Activated naive CD4-positive, alpha-beta T cell treated with anti-CD3 and anti-CD28 coated beads, Interleukin-2, amount 50 U/mL, for 72 hours (primary cell): ENCODE data around the gene CENPE. TPM values are rescaled to one million over a fixed set of nuclear protein-coding genes. Genes with fewer than 3 reads are reported as not detected.
"Not testable (repeated sequence)": the region's sequence is repeated elsewhere in the genome, so short reads cannot be mapped to it uniquely, and the experiment has no call there.

Experiments
- ATAC-seq, 2 donors: fragments of 150-1000 bp; cut with Tn5 transposase; 2 replicates each; pipeline ENCODE4 v1.10.0; 2021; ENCODE audit warnings: mild to moderate bottlenecking in 2 of 2, moderate library complexity in 2 of 2
- DNase-seq, 2 donors: peaks; one replicate each; pipeline ENCODE4 v3.0.0; 2021 to 2022; ENCODE audit warnings: low spot score in 2 of 2
- H3K27ac Mint-ChIP-seq, 2 donors: one replicate each; pipeline ENCODE4 v1.8.0; 2022; ENCODE audit warnings: mild to moderate bottlenecking in 2 of 2, mixed read lengths in 2 of 2
- H3K36me3 Mint-ChIP-seq, 2 donors: one replicate each; pipeline ENCODE4 v1.8.0; 2022; ENCODE audit warnings: mixed read lengths in 2 of 2
- H3K9me3 Mint-ChIP-seq, 2 donors: one replicate each; pipeline ENCODE4 v1.8.0; 2022; ENCODE audit warnings: mixed read lengths in 2 of 2
- total RNA-seq, 2 donors: library from RNA; stranded (reverse); gene quantifications; one replicate each; pipeline ENCODE4 v1.2.3, GENCODE V29; 2022

The CENPE gene
- total RNA-seq: 10 to 100 TPM; 49.6 to 65.4 TPM

- ATAC-seq (peak; percentile 87 to 92), DNase-seq (peak; percentile 87 to 88)
- Mint-ChIP-seq H3K27ac (peak within 1 kb of the TSS; percentile 92 to 98), H3K9me3 (peaks cover 0 to 3% of the 10 kb centered on the region in 2 donors), H3K36me3 (peaks cover 11 to 25% of the 10 kb centered on the region in 2 donors)
These were observed at the start of gene CENPE for GRCh38 chr4:103198111-103198765. Gene CENPE (minus strand): TSS chr4:103198343. CDS start chr4:103198319, 24 bp downstream.

- no peak overlapping the region for H3K27ac Mint-ChIP-seq
- ATAC-seq (no peak), DNase-seq (no peak)
- no peaks in the 10 kb centered on the region for H3K36me3 Mint-ChIP-seq
- H3K9me3 Mint-ChIP-seq: peaks cover 5% of the 10 kb centered on the region in 2 donors
These were observed 46.1 kb upstream of the CENPE start for GRCh38 chr4:103244251-103244650.

GRCh38 chr4:103230938-103231337 lies 32.8 kb upstream of the CENPE start:
- not testable (repeated sequence) for H3K9me3 Mint-ChIP-seq, ATAC-seq, H3K27ac Mint-ChIP-seq, H3K36me3 Mint-ChIP-seq, DNase-seq

GRCh38 chr4:103223556-103223955 lies 25.4 kb upstream of the CENPE start:
- DNase-seq, H3K9me3 Mint-ChIP-seq, H3K27ac Mint-ChIP-seq, ATAC-seq, H3K36me3 Mint-ChIP-seq: not testable (repeated sequence)

GRCh38 chr4:103207673-103208072 lies 9.5 kb upstream of the CENPE start:
- DNase-seq (no peak), ATAC-seq (no peak)
- H3K9me3 Mint-ChIP-seq: no peaks in the 10 kb centered on the region
- no peak overlapping the region for H3K27ac Mint-ChIP-seq
- H3K36me3 Mint-ChIP-seq: no peaks in the 10 kb centered on the region

- no peak for DNase-seq
- Mint-ChIP-seq H3K9me3 (peaks cover 0 to 3% of the 10 kb centered on the region in 2 donors), H3K27ac (no peak overlapping the region), H3K36me3 (no peaks in the 10 kb centered on the region)
- no peak for ATAC-seq
These were observed 6.0 kb upstream of the CENPE start for GRCh38 chr4:103204111-103204510.

GRCh38 chr4:103201724-103202123 lies 3.6 kb upstream of the CENPE start:
- Mint-ChIP-seq H3K36me3 (peaks cover 8 to 11% of the 10 kb centered on the region in 2 donors), H3K27ac (peak overlapping the region in 1 of 2 donors; percentile 31), H3K9me3 (peaks cover 0 to 3% of the 10 kb centered on the region in 2 donors)
- ATAC-seq (no peak), DNase-seq (no peak)

- Mint-ChIP-seq H3K36me3 (peaks cover 8 to 11% of the 10 kb centered on the region in 2 donors), H3K9me3 (peaks cover 0 to 3% of the 10 kb centered on the region in 2 donors), H3K27ac (no peak overlapping the region)
- ATAC-seq: no peak
- no peak for DNase-seq
These were observed 3.1 kb upstream of the CENPE start for GRCh38 chr4:103201253-103201652.

GRCh38 chr4:103199009-103199408 lies 866 bp upstream of the CENPE start:
- Mint-ChIP-seq H3K27ac (peak overlapping the region in 1 of 2 donors; percentile 92), H3K9me3 (peaks cover 0 to 3% of the 10 kb centered on the region in 2 donors), H3K36me3 (peaks cover 11 to 25% of the 10 kb centered on the region in 2 donors)
- no peak for DNase-seq
- ATAC-seq: no peak

- DNase-seq: no peak
- ATAC-seq: peak; percentile 69 to 73
- Mint-ChIP-seq H3K36me3 (peaks cover 11 to 25% of the 10 kb centered on the region in 2 donors), H3K27ac (peak overlapping the region; percentile 92 to 94), H3K9me3 (peaks cover 0 to 3% of the 10 kb centered on the region in 2 donors)
These were observed 405 bp downstream of the CENPE start for GRCh38 chr4:103197765-103198110.

GRCh38 chr4:103193457-103193856 lies 4.7 kb downstream of the CENPE start:
- H3K36me3 Mint-ChIP-seq: peaks cover 13 to 53% of the 10 kb centered on the region in 2 donors
- H3K27ac Mint-ChIP-seq: no peak overlapping the region

GRCh38 chr4:103171006-103171405 lies 27.1 kb downstream of the CENPE start:
- Mint-ChIP-seq H3K36me3 (peaks cover 33 to 60% of the 10 kb centered on the region in 2 donors), H3K27ac (no peak overlapping the region), H3K9me3 (peaks cover 18 to 19% of the 10 kb centered on the region in 2 donors)
- no peak for DNase-seq
- no peak for ATAC-seq

More at GRCh38 chr4:103193457-103193856, 4.7 kb downstream of the CENPE start:
- DNase-seq (no peak), ATAC-seq (no peak)
- H3K9me3 Mint-ChIP-seq: no peaks in the 10 kb centered on the region

GRCh38 chr4:103169750-103170149 lies 28.4 kb downstream of the CENPE start:
- peaks cover 33 to 60% of the 10 kb centered on the region in 2 donors for H3K36me3 Mint-ChIP-seq
- DNase-seq, H3K27ac Mint-ChIP-seq, ATAC-seq: not testable (repeated sequence)
- peaks cover 18 to 19% of the 10 kb centered on the region in 2 donors for H3K9me3 Mint-ChIP-seq

GRCh38 chr4:103168993-103169392 lies 29.1 kb downstream of the CENPE start:
- ATAC-seq: no peak
- no peak for DNase-seq
- peaks cover 18 to 19% of the 10 kb centered on the region in 2 donors for H3K9me3 Mint-ChIP-seq
- H3K36me3 Mint-ChIP-seq: peaks cover 33 to 58% of the 10 kb centered on the region in 2 donors
- no peak overlapping the region for H3K27ac Mint-ChIP-seq

- no peaks in the 10 kb centered on the region for H3K9me3 Mint-ChIP-seq
- no peak overlapping the region for H3K27ac Mint-ChIP-seq
- ATAC-seq: no peak
- DNase-seq: no peak
- peaks cover 0 to 20% of the 10 kb centered on the region in 2 donors for H3K36me3 Mint-ChIP-seq
These were observed 36.0 kb downstream of the CENPE start for GRCh38 chr4:103162176-103162575.

GRCh38 chr4:103158760-103159159 lies 39.4 kb downstream of the CENPE start:
- Mint-ChIP-seq H3K9me3 (no peaks in the 10 kb centered on the region), H3K27ac (no peak overlapping the region), H3K36me3 (peaks cover 9 to 42% of the 10 kb centered on the region in 2 donors)
- DNase-seq (no peak), ATAC-seq (no peak)

GRCh38 chr4:103156106-103156505 lies 42.0 kb downstream of the CENPE start:
- ATAC-seq (no peak), DNase-seq (no peak)
- Mint-ChIP-seq H3K27ac (no peak overlapping the region), H3K9me3 (no peaks in the 10 kb centered on the region), H3K36me3 (peaks cover 9 to 55% of the 10 kb centered on the region in 2 donors)

- ATAC-seq (no peak), DNase-seq (no peak)
- H3K36me3 Mint-ChIP-seq: peaks cover 34 to 71% of the 10 kb centered on the region in 2 donors
- H3K9me3 Mint-ChIP-seq: no peaks in the 10 kb centered on the region
- H3K27ac Mint-ChIP-seq: no peak overlapping the region
These were observed 45.8 kb downstream of the CENPE start for GRCh38 chr4:103152381-103152780.
